Stimulated activated CD8-positive, alpha-beta memory T cell treated with anti-CD3 and anti-CD28 coated beads, Interleukin-15, amount 100 ng/mL, for 1 hour (primary cell): Measurements from ENCODE around the gene TNS3.

Experiments used
- DNase-seq: peaks from one replicate; pipeline ENCODE4 v3.0.0-alpha.2; 2020; ENCODE audit warnings: low read depth

Gene TNS3

GRCh38 chr7:47581438-47581803 lies 490 bp downstream of the TNS3 start:
- DNase-seq: no peak

DNA sequence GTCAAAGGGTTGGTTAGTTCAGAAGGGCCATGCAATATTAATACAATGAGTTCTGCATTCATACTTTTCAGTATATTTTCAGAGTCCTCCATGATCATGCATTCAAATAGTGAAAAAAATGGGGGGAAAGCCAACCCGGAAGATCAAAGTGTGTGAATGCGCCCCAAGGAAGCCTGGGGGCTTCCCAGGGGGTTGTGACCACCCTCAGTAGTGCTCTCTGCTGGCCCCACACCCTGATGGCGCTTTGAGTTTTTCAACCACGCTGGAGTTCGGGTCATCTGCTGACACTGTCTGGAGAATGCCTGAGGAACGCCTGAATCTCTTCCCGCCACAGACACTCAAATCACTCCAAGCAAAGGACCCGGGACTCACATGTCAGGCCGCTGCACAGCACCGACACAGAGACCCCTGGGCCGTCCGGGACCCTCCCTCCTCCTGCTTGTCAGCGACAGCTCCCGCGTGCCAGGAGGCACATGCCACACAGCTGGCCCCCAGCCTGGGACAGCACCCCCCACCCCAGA lies 1.0 kb downstream of the TNS3 start:
- DNase-seq: no peak

DNA sequence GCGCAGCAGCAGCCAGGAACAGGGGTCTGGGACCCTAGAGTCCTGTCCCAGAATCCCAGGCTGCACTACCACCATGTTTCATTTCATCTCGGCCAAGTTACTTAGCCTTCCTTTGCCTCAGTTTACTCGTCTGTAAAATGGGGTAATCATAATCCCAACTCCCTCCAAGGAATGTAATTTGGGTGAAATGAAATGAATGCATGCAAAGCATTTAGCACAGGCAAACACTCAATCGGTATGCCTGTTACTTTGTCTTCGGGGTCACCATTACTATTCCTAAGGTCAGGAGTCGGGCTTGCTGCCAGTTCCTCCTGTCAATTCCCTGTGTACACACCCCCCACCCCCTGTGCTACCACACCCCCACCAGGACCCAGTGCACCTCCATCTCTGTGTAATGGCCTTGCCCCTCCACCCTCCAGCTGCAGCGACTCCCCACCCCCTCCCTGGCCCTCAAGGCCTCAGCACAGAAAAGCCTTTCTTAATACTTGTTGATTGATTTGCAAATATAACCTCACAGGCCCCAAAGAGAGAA lies 1.7 kb downstream of the TNS3 start:
- no peak for DNase-seq

DNA sequence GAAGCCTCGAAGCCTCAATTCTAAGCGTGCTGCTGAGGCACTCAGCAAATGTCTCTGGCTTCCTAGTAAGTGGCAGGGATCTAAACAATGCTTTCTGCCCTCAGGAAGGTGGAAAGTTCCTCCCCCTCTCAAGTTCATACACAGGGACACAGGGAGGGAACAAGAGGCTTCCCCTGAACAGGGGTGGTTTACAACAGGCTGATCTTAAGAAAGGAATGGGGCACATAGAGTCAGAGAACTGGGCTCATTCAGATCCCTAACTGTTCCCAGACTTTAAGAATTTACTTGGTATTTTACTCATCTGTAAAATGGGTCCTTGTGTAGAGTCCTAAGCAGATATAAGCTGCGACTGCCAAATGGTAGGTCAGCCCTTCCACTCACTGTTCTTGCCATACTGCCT lies 2.5 kb downstream of the TNS3 start:
- DNase-seq: no peak

GRCh38 chr7:47578579-47579270 lies 3.2 kb downstream of the TNS3 start:
- DNase-seq: no peak

DNA sequence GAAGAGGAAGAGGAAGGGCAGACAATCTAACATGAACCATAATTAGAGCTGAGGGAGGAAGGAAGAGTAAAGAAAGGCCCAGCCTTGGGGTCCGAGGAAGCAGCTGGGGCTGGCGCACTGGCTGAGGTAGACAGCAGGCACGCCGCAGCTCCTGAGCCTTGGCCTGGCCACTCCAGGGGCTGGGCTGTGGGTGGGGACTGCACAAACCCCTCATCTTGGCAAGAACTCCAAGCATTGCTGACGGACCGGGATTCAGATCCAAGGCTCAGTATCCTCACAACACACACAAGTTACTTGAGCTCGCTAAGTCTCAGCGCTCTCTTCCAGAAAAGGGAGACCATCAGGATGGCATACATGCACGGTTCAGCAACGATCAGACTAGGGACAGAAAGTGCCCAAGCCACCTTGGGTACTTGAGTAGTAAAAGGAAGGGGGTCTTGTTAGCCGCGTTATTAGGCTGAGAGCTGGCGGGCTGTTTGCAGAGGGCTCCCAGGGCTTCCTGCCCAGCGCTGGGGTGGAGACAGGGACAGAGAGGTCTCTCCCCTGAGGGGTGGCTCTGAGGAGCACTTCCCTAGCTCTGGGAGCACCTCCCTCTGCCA lies 4.5 kb downstream of the TNS3 start:
- no peak for DNase-seq

GRCh38 chr7:47576866-47577306 lies 5.0 kb downstream of the TNS3 start:
- DNase-seq: no peak

DNA sequence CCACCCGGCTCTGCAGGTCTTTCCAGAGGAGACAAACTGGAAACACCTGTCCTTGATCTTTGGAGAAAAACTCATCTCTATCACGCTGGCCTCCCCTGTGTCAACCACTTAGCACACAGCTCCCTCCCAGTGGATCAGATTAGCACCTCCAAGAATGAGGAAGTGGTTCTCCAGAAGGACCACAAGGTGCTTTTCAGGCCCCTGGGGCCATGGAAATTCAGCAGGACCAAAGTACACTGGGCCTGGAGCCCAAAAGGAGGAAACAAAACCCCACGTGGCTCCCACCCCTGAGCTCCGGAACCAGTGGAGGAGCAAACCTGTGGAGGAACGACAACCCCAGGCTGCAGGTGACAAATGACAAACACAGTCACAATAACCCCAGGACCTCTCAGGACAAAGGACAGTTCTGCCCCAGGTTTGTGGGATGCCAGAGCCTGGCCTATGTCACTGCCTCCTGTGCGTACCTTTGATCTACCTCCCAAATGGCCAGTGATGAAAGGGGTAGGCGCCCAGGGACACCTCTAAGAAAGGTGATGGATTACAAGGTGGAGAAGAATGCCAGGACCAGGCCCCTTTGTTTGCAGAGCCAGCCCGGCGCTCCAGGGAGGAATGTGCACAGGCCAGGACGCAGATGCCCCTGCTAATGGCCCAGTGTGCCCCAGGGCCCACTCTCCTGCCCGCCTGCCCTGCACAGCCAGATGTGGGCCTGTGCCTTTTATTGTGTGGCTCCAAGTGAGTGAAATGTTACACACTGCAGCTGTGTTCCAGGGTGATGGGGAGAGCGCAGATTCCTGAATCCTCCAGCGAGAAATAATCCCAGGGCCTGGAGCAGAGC lies 5.7 kb downstream of the TNS3 start:
- DNase-seq: no peak

DNA sequence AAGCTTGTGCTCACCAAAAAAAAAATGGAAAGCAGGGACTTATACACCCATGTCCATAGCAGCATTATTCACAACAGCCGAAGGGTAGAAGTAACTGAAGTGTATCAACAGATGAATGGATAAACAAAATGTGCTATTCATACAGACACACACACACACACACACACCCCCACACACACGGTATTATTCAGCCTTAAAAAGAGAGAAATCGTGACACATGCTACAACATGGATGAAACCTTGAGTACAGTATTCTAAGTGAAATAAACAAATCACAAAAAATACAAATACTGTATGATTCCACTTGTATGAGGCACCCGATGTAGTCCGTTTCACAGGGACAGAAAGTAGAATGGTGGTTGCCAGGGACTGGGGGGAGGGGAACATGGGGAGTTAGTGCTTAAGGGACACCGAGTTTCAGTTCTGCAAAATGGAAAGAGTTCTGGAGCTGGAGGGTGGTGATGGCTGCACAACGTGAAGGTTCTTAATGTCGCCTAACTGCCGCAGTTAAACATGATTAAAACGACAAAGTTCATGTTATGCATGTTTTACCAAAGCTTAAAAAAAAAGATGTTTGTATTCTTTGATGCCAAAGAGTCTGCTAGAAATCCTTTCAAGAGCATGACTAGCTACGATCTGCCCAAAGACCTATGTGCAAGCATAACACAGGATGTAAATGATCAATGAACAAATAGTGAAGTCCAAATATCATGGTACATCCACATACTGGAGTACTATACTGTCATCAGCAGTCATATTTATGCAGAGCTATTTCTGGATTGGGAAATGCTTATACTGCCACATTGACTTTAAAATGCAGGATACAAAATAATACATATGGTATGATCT lies 7.2 kb downstream of the TNS3 start:
- DNase-seq: no peak

DNA sequence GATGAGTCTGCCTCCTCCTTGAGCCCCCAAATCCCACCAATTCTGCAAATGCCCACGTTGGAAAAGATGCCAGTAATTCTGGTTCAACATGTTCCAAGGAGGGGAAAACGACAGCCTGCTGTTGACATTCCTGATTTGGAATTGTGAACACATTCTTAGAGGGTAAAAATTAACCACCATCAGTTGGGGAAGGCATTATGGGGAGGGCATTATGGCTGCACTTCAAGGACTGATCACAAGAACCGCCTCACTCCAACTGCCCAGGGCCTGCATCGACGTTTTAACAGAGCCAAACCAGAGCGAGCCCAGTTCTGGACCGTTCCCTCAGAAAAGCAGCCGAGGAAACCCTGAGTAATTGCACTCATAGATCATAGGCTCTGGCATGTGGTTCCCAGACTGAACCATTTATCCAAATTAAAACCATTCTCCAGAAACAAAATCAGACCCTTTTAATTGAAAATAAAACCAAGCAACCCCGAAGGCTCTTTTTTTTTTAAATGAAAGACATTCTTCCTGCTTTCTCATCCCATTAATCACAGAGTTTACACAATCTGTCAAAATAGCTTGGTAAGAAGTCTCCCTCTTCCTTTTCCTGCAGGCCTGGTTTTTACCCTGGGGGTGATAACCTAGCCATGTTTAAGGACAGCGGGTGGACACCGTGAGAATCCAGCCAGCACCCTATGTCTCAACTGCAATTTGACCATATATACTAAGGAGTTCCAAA lies 8.0 kb downstream of the TNS3 start:
- no peak for DNase-seq

- DNase-seq: no peak
These were observed 8.8 kb downstream of the TNS3 start for GRCh38 chr7:47572939-47573757.

GRCh38 chr7:47572094-47572445 lies 9.8 kb downstream of the TNS3 start:
- DNase-seq: no peak

DNA sequence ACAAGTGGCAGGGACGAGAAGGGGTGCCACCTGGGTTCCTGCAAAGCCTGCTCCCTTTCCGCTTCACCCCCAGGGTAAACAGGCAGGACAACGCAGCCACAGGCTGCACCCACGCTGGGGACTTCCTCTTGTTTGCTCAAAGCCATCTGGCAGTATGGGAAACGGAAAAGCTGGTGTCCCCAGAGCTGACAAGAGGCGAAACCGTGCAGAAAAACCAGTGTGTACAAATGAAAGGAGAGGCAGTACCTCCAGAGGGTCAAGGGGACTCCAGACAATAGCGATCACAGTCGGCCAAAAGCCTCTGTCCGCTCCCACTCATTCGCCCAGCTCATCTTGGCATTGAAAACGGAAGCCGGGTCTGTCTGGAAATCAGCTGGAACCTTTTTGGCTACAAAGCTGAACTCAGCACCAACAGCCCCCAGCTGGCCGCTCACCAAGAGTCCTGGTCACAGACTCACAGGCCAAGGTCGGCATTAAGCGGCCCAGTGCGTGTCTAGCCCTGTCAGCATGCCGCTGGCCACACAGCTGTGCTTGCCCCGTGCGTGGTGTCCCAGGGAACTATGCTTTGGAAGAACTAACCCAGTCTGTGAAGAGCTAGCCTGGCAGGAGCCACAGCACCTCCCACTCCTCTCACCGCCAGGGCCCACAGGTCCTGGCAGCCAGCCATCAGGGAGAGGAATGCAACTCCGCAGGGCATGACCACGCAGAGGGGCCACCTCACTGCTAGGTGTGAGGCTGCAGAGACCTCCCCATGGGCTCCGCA lies 10.4 kb downstream of the TNS3 start:
- no peak for DNase-seq

GRCh38 chr7:47570649-47571050 lies 11.3 kb downstream of the TNS3 start:
- DNase-seq: no peak

DNA sequence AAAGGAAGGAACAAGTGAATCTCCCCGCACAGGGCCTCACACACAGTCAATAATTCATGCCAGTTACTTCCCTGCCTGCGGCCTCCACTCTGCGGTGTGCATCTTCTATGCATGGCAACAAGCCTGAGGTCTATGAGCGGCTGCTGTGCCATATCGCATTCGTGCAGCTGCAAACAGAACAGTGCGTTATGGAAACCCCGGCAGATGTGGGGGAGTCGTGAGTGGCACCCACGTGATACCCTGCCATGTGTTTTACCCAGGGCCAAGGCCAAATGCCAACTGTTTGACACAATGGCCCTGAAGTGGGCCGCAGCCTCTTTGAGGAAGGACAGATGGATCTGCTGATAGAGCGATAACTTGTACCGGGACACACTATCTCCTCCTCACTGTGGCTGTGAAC lies 13.4 kb downstream of the TNS3 start:
- no peak for DNase-seq

DNA sequence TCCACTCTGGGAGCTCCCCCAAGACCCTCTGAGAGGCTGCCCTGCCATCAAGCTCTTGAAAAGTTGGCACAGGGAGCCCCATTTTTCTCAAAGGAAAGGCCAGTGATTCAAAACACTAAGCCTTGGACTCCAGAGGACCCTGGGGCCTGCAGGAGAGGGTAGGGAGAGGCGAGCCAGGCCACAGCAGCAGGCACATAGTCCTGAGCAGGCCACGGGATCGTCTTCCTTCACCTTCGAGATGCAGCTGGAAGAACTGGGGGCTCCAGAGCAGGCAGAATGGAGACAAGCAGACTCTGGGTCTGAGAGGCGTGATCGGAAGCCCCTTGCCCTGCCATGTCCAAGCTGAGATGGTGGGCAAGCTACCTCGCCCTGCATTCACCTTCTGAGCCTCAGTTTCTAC lies 13.9 kb downstream of the TNS3 start:
- DNase-seq: no peak

DNA sequence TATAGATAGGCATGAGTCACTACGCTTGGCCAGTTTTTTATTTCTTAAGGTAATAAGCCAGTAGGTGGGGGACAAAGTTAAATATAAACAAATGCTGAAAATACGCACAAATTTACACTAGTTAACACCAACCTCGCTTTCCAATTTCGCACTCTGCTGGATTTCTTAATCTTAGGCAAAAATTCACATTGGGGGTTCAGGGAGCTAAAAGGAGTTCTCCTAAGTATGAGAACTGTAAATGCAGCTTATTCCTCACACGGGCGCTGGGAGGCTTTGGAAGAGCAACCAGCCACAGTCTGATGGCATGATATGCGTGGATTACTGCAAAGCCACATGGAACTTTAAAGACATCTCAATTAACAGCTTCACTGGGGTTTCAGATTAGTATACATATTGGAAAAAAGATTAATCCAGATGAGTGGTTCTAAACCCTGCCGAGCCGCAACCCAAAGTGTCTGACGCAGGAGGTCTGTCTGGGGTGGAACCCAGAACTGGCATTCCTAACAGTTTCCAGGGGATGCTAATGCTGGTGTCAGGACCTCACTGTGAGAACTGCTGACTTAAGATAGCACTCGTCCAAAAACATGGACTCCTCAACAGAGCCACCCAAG lies 16.2 kb downstream of the TNS3 start:
- no peak for DNase-seq

- no peak for DNase-seq
These were observed 18.4 kb downstream of the TNS3 start for GRCh38 chr7:47563521-47563920.
